ENCODE results near the gene PANK4. TPM values are rescaled to one million over a fixed set of nuclear protein-coding genes. Genes with fewer than 3 reads are reported as not detected.
"Not testable (repeated sequence)": the region's sequence is repeated elsewhere in the genome, so short reads cannot be mapped to it uniquely, and the experiment has no call there.

PANK4 gene
- total RNA-seq, 1 donor from 2014 or later: 42.5 TPM

DNA sequence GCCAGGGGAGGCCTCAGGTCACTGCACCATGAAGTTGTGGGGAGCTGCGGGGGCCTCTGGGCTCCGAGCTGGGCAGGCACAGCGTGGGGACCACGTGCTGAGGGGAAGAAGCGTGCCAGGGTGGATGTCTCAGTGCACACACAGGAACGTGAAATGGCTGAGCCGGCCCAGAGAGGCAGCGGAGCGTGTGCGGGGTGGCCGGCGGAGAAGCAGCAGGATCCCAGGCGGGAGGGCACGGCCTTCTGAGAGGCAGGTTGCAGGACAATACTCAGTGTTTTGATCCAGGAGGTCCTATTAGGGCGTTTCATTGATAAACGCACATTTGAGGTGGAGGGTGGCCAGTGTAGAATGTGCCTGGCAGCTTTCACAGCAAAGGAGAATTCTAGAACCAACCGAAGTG is 42.7 kb upstream of the PANK4 start:
- H3K27ac Mint-ChIP-seq: no peak overlapping the region

DNA sequence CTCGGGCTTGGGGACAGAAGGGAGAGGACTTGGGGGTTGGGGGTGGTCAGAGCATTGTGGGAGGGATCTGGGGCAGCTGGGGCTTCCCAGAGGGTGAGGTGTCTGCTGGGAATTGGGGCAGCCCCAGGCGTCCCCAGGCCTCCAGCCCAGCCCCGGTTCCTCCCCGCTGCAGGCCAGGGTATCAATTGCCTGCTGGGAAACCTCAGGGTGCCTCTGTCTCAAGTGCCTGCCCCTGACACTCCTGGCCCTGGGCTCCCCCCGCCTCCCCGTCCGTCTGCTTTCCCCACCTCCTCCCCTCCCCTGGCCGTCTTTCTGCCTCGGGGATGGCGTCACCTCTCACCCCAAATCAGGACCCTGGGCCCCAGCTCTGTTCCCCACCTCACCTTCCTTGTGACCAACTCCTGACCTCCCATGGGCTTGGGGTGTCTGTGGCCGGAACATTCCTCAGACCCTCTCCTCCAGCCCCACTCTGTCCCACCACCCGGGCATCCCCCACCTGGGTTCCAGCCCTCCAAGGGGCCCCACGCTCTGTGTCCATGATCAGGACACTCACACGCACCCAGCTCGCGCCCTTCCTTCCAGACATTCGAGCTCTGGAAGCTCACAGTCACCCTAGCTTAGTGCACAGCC is 41.9 kb upstream of the PANK4 start:
- not testable (repeated sequence) for H3K4me1 Mint-ChIP-seq (ENCODE audit: low read depth); H3K9me3 Mint-ChIP-seq (ENCODE audit: low read depth); H3K27ac Mint-ChIP-seq; H3K4me3 Mint-ChIP-seq (ENCODE audit: low read depth); DNase-seq (ENCODE audit: low spot score, unreplicated experiment); H3K36me3 Mint-ChIP-seq (ENCODE audit: insufficient read depth); H3K27me3 Mint-ChIP-seq

More for the DNA sequence above, 42.7 kb upstream of the PANK4 start:
- Mint-ChIP-seq H3K4me1 (ENCODE audit: low read depth) (peaks cover 5% of the 10 kb centered on the region), H3K9me3 (ENCODE audit: low read depth) (peaks cover 14% of the 10 kb centered on the region), H3K36me3 (ENCODE audit: insufficient read depth) (peaks cover 3% of the 10 kb centered on the region), H3K4me3 (ENCODE audit: low read depth) (no peak overlapping the region), H3K27me3 (no peaks in the 10 kb centered on the region)
- TF ChIP-seq, protein P1, sequence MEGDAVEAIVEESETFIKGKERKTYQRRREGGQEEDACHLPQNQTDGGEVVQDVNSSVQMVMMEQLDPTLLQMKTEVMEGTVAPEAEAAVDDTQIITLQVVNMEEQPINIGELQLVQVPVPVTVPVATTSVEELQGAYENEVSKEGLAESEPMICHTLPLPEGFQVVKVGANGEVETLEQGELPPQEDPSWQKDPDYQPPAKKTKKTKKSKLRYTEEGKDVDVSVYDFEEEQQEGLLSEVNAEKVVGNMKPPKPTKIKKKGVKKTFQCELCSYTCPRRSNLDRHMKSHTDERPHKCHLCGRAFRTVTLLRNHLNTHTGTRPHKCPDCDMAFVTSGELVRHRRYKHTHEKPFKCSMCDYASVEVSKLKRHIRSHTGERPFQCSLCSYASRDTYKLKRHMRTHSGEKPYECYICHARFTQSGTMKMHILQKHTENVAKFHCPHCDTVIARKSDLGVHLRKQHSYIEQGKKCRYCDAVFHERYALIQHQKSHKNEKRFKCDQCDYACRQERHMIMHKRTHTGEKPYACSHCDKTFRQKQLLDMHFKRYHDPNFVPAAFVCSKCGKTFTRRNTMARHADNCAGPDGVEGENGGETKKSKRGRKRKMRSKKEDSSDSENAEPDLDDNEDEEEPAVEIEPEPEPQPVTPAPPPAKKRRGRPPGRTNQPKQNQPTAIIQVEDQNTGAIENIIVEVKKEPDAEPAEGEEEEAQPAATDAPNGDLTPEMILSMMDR (IDR thresholded peaks at IDR 0.05; ENCODE audit: unreplicated experiment): no peak
- no peak for DNase-seq (ENCODE audit: low spot score, unreplicated experiment)

DNA sequence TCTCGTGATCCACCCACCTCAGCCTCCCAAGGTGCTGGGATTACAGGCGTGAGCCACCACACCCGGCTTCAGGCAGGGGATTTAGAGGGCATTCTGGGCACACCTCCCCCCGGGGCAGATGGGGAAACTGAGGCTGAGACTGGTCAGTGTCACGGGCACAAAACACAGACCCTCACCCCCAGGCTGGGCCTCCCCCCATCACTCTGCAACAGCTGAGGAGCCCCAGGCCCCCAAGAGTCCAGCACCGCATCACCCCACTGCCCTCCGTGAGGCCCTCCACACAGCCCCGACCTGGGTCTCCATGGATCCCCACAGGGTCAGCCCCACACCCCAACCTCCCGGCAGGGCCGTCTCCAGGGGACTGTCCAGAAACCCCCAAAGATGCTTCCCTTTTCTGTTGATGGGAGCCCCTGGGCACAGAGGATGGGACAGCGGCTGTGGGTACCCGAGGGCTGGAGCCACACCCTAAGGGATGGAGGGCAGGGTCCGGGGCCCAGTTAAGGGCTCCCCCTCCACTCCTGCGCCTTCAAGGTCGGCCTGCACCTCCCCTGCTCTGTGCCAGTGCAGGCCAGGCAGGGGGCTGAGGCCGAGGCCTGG is 40.8 kb upstream of the PANK4 start:
- H3K4me3 Mint-ChIP-seq (ENCODE audit: low read depth): no peak overlapping the region
- no peaks in the 10 kb centered on the region for H3K9me3 Mint-ChIP-seq (ENCODE audit: low read depth)
- H3K27ac Mint-ChIP-seq: no peak overlapping the region
- DNase-seq (ENCODE audit: low spot score, unreplicated experiment): no peak
- H3K4me1 Mint-ChIP-seq (ENCODE audit: low read depth): peaks cover 9% of the 10 kb centered on the region
- no peaks in the 10 kb centered on the region for H3K27me3 Mint-ChIP-seq
- no peaks in the 10 kb centered on the region for H3K36me3 Mint-ChIP-seq (ENCODE audit: insufficient read depth)
- TF ChIP-seq, protein P1 (IDR thresholded peaks at IDR 0.05; ENCODE audit: unreplicated experiment): no peak

GRCh38 chr1:2566101-2567045 is 40.0 kb upstream of the PANK4 start:
- H3K27me3 Mint-ChIP-seq: peaks cover under 1% of the 10 kb centered on the region
- TF ChIP-seq, protein P1 (IDR thresholded peaks at IDR 0.05; ENCODE audit: unreplicated experiment): no peak
- no peaks in the 10 kb centered on the region for H3K36me3 Mint-ChIP-seq (ENCODE audit: insufficient read depth)
- no peak for DNase-seq (ENCODE audit: low spot score, unreplicated experiment)
- H3K27ac Mint-ChIP-seq: no peak overlapping the region
- no peak overlapping the region for H3K4me3 Mint-ChIP-seq (ENCODE audit: low read depth)
- H3K9me3 Mint-ChIP-seq (ENCODE audit: low read depth): no peaks in the 10 kb centered on the region
- peaks cover 9% of the 10 kb centered on the region for H3K4me1 Mint-ChIP-seq (ENCODE audit: low read depth)

GRCh38 chr1:2564815-2565374 is 38.5 kb upstream of the PANK4 start:
- H3K27ac Mint-ChIP-seq: no peak overlapping the region

More at GRCh38 chr1:2564815-2565374, 38.5 kb upstream of the PANK4 start:
- DNase-seq (ENCODE audit: low spot score, unreplicated experiment): peak; percentile 8
- H3K4me1 Mint-ChIP-seq (ENCODE audit: low read depth): peaks cover 8% of the 10 kb centered on the region
- peaks cover 4% of the 10 kb centered on the region for H3K27me3 Mint-ChIP-seq
- TF ChIP-seq, protein P1 (IDR thresholded peaks at IDR 0.05; ENCODE audit: unreplicated experiment): no peak
- no peaks in the 10 kb centered on the region for H3K36me3 Mint-ChIP-seq (ENCODE audit: insufficient read depth)
- no peaks in the 10 kb centered on the region for H3K9me3 Mint-ChIP-seq (ENCODE audit: low read depth)
- no peak overlapping the region for H3K4me3 Mint-ChIP-seq (ENCODE audit: low read depth)

Measured in progenitor cell of endocrine pancreas (in vitro differentiated cells).